Activated CD4-positive, alpha-beta T cell treated with anti-CD3 and anti-CD28 coated beads, Interleukin-2, Interleukin-6, amounts not matched to agents 100 ng/mL and 50 ng/mL, durations not matched to agents 16 hours and 8 hours (primary cell): Measurements from ENCODE around the gene FMO5.
"Not testable (repeated sequence)": the region's sequence is repeated elsewhere in the genome, so short reads cannot be mapped to it uniquely, and the experiment has no call there.

Experiments used
- DNase-seq: peaks from one replicate; pipeline ENCODE4 v3.0.0-alpha.2; 2020

The FMO5 gene

GRCh38 chr1:147238925-147239820 lies 14.0 kb upstream of the FMO5 start:
- no peak for DNase-seq

- no peak for DNase-seq
These were observed 13.1 kb upstream of the FMO5 start for GRCh38 chr1:147238053-147238902.

GRCh38 chr1:147236959-147237791 lies 12.0 kb upstream of the FMO5 start:
- no peak for DNase-seq

- no peak for DNase-seq
These were observed 11.3 kb upstream of the FMO5 start for GRCh38 chr1:147236448-147236847.

GRCh38 chr1:147235822-147236221 lies 10.7 kb upstream of the FMO5 start:
- no peak for DNase-seq

- DNase-seq = not testable (repeated sequence)
These were observed 8.8 kb upstream of the FMO5 start for GRCh38 chr1:147233903-147234302.

- DNase-seq = not testable (repeated sequence)
These were observed 5.9 kb upstream of the FMO5 start for GRCh38 chr1:147231032-147231431.

- DNase-seq = no peak
These were observed 1.2 kb downstream of the FMO5 start for GRCh38 chr1:147223740-147224615.

GRCh38 chr1:147218606-147219005 lies 6.5 kb downstream of the FMO5 start:
- DNase-seq = no peak

GRCh38 chr1:147217141-147217540 lies 8.0 kb downstream of the FMO5 start:
- DNase-seq = no peak

- DNase-seq = no peak
These were observed 9.0 kb downstream of the FMO5 start for GRCh38 chr1:147216124-147216523.

GRCh38 chr1:147215540-147215916 lies 9.6 kb downstream of the FMO5 start:
- DNase-seq = no peak

GRCh38 chr1:147214842-147215539 lies 10.1 kb downstream of the FMO5 start:
- DNase-seq = no peak

- no peak for DNase-seq
These were observed 10.8 kb downstream of the FMO5 start for GRCh38 chr1:147214325-147214724.

- DNase-seq = no peak
These were observed 11.9 kb downstream of the FMO5 start for GRCh38 chr1:147213271-147213670.

GRCh38 chr1:147211577-147211976 lies 13.6 kb downstream of the FMO5 start:
- no peak for DNase-seq

- no peak for DNase-seq
These were observed 14.2 kb downstream of the FMO5 start for GRCh38 chr1:147210987-147211386.

- DNase-seq = no peak
These were observed 15.0 kb downstream of the FMO5 start for GRCh38 chr1:147209825-147210821.

- no peak for DNase-seq
These were observed 16.5 kb downstream of the FMO5 start for GRCh38 chr1:147208619-147209018.

- DNase-seq = no peak
These were observed 17.9 kb downstream of the FMO5 start for GRCh38 chr1:147207192-147207591.
